OCI-LY1 (cell line): Measurements from ENCODE around the gene GMIP.

Experiments used
- CTCF ChIP-seq: fragments of 200-600 bp; sonication (generic), shearing (Covaris generic); IDR thresholded peaks from 2 replicates; pipeline ENCODE4 v1.5.1; 2017; ENCODE audit warnings: mild to moderate bottlenecking, antibody characterized with exemption, low read length, moderate library complexity, mixed read lengths
- EZH2 ChIP-seq: fragments of 200-600 bp; sonication (generic), shearing (Covaris generic); IDR thresholded peaks from 2 replicates; pipeline ENCODE4 v1.8.0; 2017; ENCODE audit warnings: borderline replicate concordance, mixed run types, mild to moderate bottlenecking, antibody characterized with exemption, low read length, moderate library complexity, mixed read lengths

GRCh38 chr19:19656451-19657396 is 13.3 kb upstream of the GMIP start:
- no peak for TF ChIP-seq CTCF
- TF ChIP-seq EZH2, result no peak
